ENCODE data around the gene TBXAS1. TPM values are rescaled to one million over a fixed set of nuclear protein-coding genes. Genes with fewer than 3 reads are reported as not detected.

Gene TBXAS1
- total RNA-seq, 1 donor from 2014 or later: 6.2 TPM

DNA sequence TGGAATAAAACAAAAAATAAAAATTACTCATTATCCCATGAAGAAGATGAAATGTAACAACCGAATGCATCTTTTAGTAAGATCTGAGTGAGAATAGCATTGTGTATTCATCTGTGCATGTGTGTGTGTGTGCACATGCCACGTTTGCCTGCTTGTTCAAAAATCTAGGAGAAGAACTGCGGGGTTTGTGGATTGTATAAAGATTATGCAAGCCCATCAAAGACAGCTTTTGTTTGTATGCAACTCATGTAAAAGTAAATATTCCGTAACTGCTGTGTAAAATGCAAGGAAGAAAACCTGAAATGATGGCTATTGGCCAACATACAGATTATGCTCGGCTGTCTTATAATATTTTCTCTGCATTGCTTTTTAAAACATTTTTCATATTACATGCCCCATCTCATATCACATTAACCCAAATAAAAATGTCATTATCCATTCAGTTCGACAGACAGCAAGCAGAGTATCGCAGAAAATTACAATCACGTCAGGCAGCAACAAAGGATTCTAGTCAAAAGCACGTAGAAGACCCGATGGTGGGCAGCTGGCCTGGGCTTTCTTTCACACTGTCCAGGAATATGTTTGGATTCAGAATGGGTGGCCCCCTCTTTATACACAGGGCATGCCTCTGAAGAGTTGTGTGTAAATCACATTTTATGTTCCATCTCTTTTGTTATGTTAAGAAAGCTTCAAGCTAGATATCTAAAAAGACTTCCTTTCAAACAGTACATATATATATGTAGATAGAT lies 119.7 kb downstream of the TBXAS1 start:
- DNase-seq: no peak

GRCh38 chr7:139949629-139950028 lies 120.6 kb downstream of the TBXAS1 start:
- no peak for DNase-seq

GRCh38 chr7:139950881-139951525 lies 121.9 kb downstream of the TBXAS1 start:
- DNase-seq: no peak

- no peak for DNase-seq
Measured at GRCh38 chr7:139953229-139953628, 124.2 kb downstream of the TBXAS1 start.

- DNase-seq: no peak
Measured at GRCh38 chr7:139955109-139955820, 126.2 kb downstream of the TBXAS1 start.

GRCh38 chr7:139958599-139959284 lies 129.7 kb downstream of the TBXAS1 start:
- no peak for DNase-seq

DNA sequence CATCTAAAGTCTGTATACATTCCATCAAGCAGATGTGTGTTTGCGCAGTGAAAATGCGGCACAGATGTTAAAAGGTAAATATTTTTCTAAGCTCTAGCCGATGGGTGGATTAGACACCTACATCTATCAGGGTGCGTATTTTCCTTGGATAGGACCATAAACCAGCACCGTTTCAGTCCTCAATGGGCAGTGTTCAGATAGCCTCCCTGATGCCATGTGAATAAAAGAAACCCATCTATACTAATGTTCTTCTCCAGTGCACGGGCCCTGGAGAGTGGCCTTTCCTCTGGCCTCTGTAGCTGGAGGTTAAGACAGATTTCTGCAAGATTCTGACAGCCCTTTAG lies 130.2 kb downstream of the TBXAS1 start:
- DNase-seq: no peak

GRCh38 chr7:139959718-139960117 lies 130.7 kb downstream of the TBXAS1 start:
- no peak for DNase-seq

- no peak for DNase-seq
Measured at GRCh38 chr7:139960157-139960556, 131.1 kb downstream of the TBXAS1 start.

GRCh38 chr7:139965942-139966628 lies 137.0 kb downstream of the TBXAS1 start:
- DNase-seq: no peak

DNA sequence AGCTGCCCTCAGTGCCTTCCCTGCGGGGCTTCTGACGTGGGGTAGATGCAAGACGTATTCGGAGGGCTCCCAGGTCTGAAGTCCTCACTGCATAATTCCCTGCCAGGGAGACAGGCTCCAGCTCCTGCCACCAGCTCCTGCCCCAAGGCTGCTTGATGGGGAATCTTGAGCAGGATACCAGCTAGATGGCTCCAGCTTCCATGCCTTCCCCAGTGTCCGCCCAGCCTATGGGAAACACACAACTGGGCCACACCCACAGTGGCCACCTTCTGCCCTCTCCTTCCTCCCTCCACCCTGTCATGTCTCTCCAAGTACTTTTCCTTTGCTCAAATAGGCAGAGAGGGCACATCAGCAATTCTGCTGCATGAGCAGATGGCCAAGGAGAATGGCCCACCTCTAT lies 137.9 kb downstream of the TBXAS1 start:
- no peak for DNase-seq

DNA sequence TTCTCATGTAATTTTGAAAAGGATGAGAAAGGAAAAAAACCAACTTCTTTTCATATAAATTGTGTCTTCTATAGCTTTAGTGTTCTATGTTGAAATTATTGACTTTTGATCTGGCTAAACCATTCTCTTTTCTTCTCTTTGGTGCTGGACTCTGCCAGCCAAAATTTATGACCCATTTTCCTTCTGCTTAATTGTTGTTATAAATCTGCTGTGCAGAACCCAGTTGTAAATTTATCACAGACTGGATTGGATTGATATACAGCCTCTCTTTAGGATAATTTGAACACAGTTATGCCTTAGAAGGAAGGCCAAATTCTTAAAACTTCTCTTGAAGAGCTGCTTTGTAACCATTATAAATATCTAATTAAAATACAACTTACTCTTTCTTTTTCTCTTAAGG lies 139.9 kb downstream of the TBXAS1 start:
- no peak for DNase-seq

DNA sequence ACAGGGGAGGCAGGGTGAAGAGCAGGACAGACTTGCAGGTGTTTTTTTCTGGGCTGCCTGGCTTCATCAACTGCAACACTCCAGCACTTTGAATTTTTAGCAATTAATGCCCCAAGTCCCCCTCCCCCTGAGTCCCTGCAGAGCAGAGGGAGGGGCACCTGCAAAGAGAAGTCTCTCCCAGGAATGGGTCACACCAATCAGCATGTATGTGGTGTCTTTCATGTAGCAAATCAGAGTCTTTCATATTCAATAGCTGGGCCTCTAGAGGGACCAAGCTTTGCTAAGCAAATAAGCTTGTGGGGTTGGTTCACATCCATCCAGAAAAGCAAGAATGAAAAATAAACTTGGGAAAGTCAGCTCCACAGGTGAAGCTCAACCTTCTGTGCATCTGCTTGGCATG lies 143.0 kb downstream of the TBXAS1 start:
- no peak for DNase-seq

DNA sequence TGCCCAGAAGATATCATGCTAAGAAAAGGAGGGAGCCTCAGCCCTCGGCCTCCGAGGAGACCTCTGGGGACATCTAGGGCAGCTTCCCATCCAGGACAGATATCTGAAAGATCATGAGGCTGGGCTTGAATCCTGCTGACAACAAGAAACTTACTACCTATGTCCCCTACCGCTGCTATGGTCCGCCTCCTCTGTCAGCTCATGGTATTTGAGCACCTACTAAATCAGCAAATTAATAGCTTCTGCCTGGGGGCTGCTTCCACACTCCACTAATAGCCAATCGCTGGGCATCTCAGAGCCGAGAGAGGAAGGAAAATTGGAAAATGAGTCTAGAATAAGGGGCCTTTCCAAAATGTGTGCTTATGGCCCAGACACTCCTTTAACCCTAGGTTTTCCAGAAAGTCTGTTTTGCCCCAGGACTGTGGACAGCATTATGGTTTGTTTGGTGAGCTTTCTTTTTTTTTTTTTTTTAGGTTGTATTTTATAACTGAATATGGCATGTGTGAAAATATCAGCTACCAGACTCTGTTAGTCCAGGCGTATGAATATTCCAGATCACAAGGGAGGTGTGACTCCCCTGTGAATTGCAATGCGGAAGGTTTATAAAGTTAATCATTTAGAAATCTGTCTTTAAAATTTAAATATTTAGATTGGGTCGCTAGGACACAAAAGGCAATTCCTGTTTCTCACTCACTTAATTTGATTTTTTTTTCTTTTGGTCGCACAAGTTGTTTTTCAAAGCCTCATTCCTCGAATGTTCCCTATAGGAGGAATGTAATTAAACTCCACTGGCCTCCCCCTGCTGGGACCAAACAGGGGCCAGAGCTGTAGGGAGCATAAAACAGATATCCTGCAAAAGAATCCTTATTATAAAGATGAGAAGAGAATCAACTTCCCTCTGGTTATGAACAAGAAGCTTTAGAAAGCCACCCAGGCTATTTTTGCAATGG lies 144.3 kb downstream of the TBXAS1 start:
- DNase-seq: no peak

- no peak for DNase-seq
Measured at GRCh38 chr7:139974179-139974811, 145.2 kb downstream of the TBXAS1 start.

DNA sequence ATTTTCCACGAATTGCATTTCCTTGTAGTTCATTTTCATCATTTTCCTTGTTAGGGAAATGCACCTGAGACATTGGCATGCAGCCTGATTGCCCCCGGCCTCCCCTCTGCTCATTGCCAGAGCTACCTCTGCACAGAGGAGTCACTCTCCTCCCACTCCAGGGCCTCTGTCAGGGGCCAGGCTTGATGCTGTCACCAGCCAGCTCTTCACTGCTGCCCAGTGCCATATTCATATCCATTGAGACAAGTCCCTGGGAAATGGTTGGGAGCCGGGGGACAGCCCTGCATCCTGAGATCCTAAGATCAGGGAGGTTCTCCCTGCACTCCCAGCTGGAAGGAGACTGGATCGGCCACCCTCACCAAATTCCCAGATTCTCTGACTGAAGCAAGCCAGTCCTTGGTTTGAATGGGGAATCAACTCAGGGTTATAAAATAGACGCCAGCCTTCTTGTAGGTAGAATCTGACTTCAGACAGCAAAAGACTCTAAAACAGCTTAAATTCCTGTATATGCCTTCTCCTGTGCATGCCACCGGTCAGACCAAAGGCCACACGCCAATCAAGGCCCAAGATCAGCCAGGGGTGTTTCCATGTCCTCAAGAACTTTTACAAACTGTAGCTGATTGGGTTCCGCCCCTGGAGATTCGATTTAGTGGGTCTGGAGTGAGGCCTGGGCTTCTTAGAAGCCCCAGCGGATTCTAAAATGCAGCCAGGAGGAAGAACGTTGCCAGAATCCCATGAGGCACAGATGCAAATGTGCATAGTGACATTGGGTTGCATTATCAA lies 147.2 kb downstream of the TBXAS1 start:
- DNase-seq: no peak

DNA sequence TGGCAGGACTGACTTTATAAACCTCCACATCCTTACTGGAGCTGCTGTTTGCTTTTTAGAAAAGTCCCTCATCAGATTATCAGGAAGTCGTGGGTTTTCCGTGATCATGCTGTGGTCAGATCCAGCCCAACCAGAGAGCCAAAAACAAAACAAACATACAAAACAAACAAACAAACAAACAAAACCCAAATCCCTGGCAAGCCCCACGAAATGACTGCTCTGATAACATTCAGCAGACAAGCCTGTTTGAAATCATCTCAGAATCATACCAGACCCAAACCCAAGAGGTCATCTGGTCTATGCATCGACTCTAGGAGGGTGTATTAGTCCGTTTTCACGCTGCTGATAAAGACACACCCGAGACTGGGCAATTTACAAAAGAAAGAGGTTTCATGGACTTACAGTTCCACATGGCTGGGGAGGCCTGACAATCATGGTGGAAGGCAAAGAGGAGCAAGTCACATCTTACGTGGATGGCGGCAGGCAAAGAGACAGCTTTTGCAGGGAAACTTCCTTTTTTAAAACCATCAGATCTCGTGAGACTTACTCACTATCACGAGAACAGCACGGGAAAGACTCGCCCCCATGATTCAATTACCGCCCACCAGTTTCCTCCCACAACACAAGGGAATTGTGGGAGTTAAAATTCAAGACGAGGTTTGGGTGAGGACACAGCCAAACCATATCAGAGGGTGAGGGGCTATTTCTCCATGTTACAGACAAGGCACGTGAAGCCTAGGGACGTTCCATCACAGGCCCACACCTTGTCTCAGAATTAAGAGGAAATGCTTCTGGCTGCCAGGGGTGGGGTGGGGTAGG lies 148.0 kb downstream of the TBXAS1 start:
- DNase-seq: no peak

DNA sequence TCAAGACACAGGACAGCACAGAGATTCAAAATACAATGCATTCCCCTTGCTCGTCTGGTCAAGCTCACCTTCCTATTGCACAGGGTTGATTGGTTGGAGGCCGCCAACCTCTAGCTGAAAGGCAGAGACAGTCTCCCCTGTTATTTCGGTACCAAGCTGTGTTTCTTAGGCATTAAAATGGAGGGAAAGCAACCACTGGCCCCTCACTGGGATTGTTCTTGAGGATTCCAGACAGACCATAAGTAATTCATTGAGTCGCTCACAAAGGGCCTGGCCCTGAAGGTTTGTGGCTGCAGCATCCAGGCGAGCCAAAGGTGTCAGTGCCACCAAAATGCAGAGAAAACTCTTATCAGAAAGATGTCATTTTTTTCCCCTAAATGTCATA lies 152.4 kb downstream of the TBXAS1 start:
- DNase-seq: no peak

Data from skin of body (tissue), 2 donors.